ENCODE data around the gene KRTAP20-3.

Gene KRTAP20-3

GRCh38 chr21:30642564-30642963 lies at the start of gene KRTAP20-3:
Gene KRTAP20-3, plus strand, starts transcription at chr21:30642864.
- DNase-seq (ENCODE audit: low read depth): no peak

GRCh38 chr21:30598802-30599201 lies 43.9 kb upstream of the KRTAP20-3 start, which contains the start of gene KRTAP6-2:
Gene KRTAP6-2, minus strand, starts transcription at chr21:30598902. Its CDS starts 28 bp downstream, at chr21:30598874.
- DNase-seq (ENCODE audit: low read depth): no peak

- no peak for DNase-seq (ENCODE audit: low read depth)
Observed at GRCh38 chr21:30600787-30601186, 41.9 kb upstream of the KRTAP20-3 start, which contains the start of gene KRTAP22-1. Gene KRTAP22-1, plus strand, starts transcription at chr21:30601087.

- no peak for DNase-seq (ENCODE audit: low read depth)
Observed at GRCh38 chr21:30605968-30606367, 36.7 kb upstream of the KRTAP20-3 start.

- DNase-seq (ENCODE audit: low read depth): no peak
Observed at GRCh38 chr21:30612132-30612531, 30.5 kb upstream of the KRTAP20-3 start.

- DNase-seq (ENCODE audit: low read depth): no peak
Observed at GRCh38 chr21:30613836-30614235, 28.8 kb upstream of the KRTAP20-3 start, which contains the start of gene KRTAP6-1. Gene KRTAP6-1, minus strand, starts transcription at chr21:30613930. Its CDS starts 26 bp downstream, at chr21:30613904.

- DNase-seq (ENCODE audit: low read depth): no peak
Observed at GRCh38 chr21:30615199-30615598, 27.5 kb upstream of the KRTAP20-3 start.

- DNase-seq (ENCODE audit: low read depth): no peak
Observed at GRCh38 chr21:30616125-30616524, 26.5 kb upstream of the KRTAP20-3 start, which contains the start of gene KRTAP20-1. Gene KRTAP20-1, plus strand, starts transcription at chr21:30616425. Its CDS starts 30 bp downstream, at chr21:30616455.

GRCh38 chr21:30620080-30620479 lies 22.6 kb upstream of the KRTAP20-3 start:
- no peak for DNase-seq (ENCODE audit: low read depth)

GRCh38 chr21:30620522-30620921 lies 22.1 kb upstream of the KRTAP20-3 start, which contains the start of gene KRTAP20-4:
Gene KRTAP20-4, plus strand, starts transcription at chr21:30620627.
- DNase-seq (ENCODE audit: low read depth): no peak

GRCh38 chr21:30623362-30623761 lies 19.3 kb upstream of the KRTAP20-3 start:
- no peak for DNase-seq (ENCODE audit: low read depth)

- DNase-seq (ENCODE audit: low read depth): no peak
Observed at GRCh38 chr21:30625449-30626165, 17.1 kb upstream of the KRTAP20-3 start.

- DNase-seq (ENCODE audit: low read depth): no peak
Observed at GRCh38 chr21:30628109-30628508, 14.6 kb upstream of the KRTAP20-3 start.

GRCh38 chr21:30629200-30629599 lies 13.5 kb upstream of the KRTAP20-3 start:
- no peak for DNase-seq (ENCODE audit: low read depth)

GRCh38 chr21:30634906-30635305 lies 7.8 kb upstream of the KRTAP20-3 start, which contains the start of gene KRTAP20-2:
Gene KRTAP20-2, plus strand, starts transcription at chr21:30635206. Its CDS starts 58 bp downstream, at chr21:30635264.
- DNase-seq (ENCODE audit: low read depth): no peak

GRCh38 chr21:30638686-30639085 lies 4.0 kb upstream of the KRTAP20-3 start:
- no peak for DNase-seq (ENCODE audit: low read depth)

GRCh38 chr21:30646904-30647414 lies 4.3 kb downstream of the KRTAP20-3 start:
- DNase-seq (ENCODE audit: low read depth): no peak

- DNase-seq (ENCODE audit: low read depth): no peak
Observed at GRCh38 chr21:30652891-30653290, 10.2 kb downstream of the KRTAP20-3 start.

- DNase-seq (ENCODE audit: low read depth): no peak
Observed at GRCh38 chr21:30668776-30669175, 26.1 kb downstream of the KRTAP20-3 start.

GRCh38 chr21:30672985-30673650 lies 30.5 kb downstream of the KRTAP20-3 start:
- DNase-seq (ENCODE audit: low read depth): no peak

- DNase-seq (ENCODE audit: low read depth): no peak
Observed at GRCh38 chr21:30674312-30674711, 31.6 kb downstream of the KRTAP20-3 start.

- no peak for DNase-seq (ENCODE audit: low read depth)
Observed at GRCh38 chr21:30676737-30677136, 34.1 kb downstream of the KRTAP20-3 start.

GRCh38 chr21:30680586-30680985 lies 37.9 kb downstream of the KRTAP20-3 start:
- DNase-seq (ENCODE audit: low read depth): no peak
